Motor neuron (in vitro differentiated cells): Measurements from ENCODE around the gene ADARB1. TPM values are rescaled to one million over a fixed set of nuclear protein-coding genes. Genes with fewer than 3 reads are reported as not detected.
A peak's percentile ranks its signal among the peaks of the same experiment; 100 is the strongest.
"Not testable (repeated sequence)": the region's sequence is repeated elsewhere in the genome, so short reads cannot be mapped to it uniquely, and the experiment has no call there.

Source experiments
- ATAC-seq, 8 experiments: fragments of 200-7000 bp; cut with Tn5 transposase; replicated peaks in 6 of 8; 2 replicates each; pipeline ENCODE4 v1.8.0; 2021; ENCODE audit warnings: mild to moderate bottlenecking in 8 of 8, moderate library complexity in 8 of 8
- H3K27ac ChIP-seq, 2 donors: fragments of 250-450 bp; sonication (Bioruptor Pico); 2 replicates each; pipeline ENCODE4 v1.9.0; 2021; ENCODE audit warnings: antibody characterized with exemption in 2 of 2, mild to moderate bottlenecking in 2 of 2, moderate library complexity in 1 of 2
- H3K4me1 ChIP-seq, 2 donors: fragments of 250-450 bp; sonication (Bioruptor Pico); replicated peaks in 1 of 2; 2 replicates each; pipeline ENCODE4 v1.6.1; 2021; ENCODE audit warnings: antibody characterized with exemption in 2 of 2, mild to moderate bottlenecking in 2 of 2, moderate library complexity in 1 of 2
- H3K4me3 ChIP-seq, 5 donors: fragments of 250-450 bp; sonication (Bioruptor Pico); 2 replicates each; pipeline ENCODE4 v1.9.0; 2021; ENCODE audit warnings: antibody characterized with exemption in 5 of 5, mild to moderate bottlenecking in 5 of 5, moderate library complexity in 4 of 5
- WGBS, 10 experiments: fragments of 450-650 bp; shearing (Covaris generic); methylation state at CpG; one replicate each; pipeline ENCODE4 v1.0.0; 2022; 5-methylcytosine and 5-hydroxymethylcytosine counted together
- in situ Hi-C, 9 experiments: fragments of 400-800 bp; cut with MboI; loops; one replicate each; pipeline ENCODE4 v1.15.0; 2021; ENCODE audit warnings: low sequenced_read_pairs in 9 of 9, low pct_unique_long_range_greater_than_20kb in 2 of 9; ENCODE audit not compliant: unreplicated experiment in 9 of 9
- total RNA-seq, 8 experiments: library from RNA; unstranded; fragments of 300-600 nt; gene quantifications; 2 replicates each; pipeline versions ENCODE4 v1.2.3 to v1.2.4, GENCODE V29; 2022

The ADARB1 gene
- total RNA-seq, 8 experiments from 2014 or later = 3.7 to 18.4 (median 8.2) TPM

- 20 to 90% (median 78%) methylated on average over 1 to 3 of the region's 3 CpGs; no CpG with 5 or more reads in 4 of the 10 experiments for WGBS, 10 experiments
- Histone ChIP-seq H3K27ac (no peak overlapping the region), H3K4me3 (no peak overlapping the region), H3K4me1 (peaks cover 10 to 21% of the 10 kb centered on the region in 2 donors)
- ATAC-seq = peak in 2 of 8 experiments; percentile 14 to 19
- in situ Hi-C loops = loop anchor here in 6 of 9 experiments (10.0 to 25.0 kb wide), 4 partner anchors 173 to 302 kb away; partner anchors contain the start of gene SLX9 (in 3 of the 6)
Measured at GRCh38 chr21:45135122-45135521, 60.7 kb downstream of the ADARB1 start.

GRCh38 chr21:45135868-45136267, 61.5 kb downstream of the ADARB1 start:
- H3K4me1 ChIP-seq = peaks cover 10 to 17% of the 10 kb centered on the region in 2 donors
- H3K27ac ChIP-seq = no peak overlapping the region
- ATAC-seq = peak in 4 of 8 experiments; percentile 3 to 21 (median 14)
- in situ Hi-C loops = loop anchor here in 6 of 9 experiments (10.0 to 25.0 kb wide), 4 partner anchors 174 to 301 kb away; partner anchors contain the start of gene SLX9 (in 3 of the 6)
- H3K4me3 ChIP-seq = no peak overlapping the region
- WGBS, 10 experiments = 17 to 93% methylated on average over 1 to 2 of the region's 9 CpGs; no CpG with 5 or more reads in 8 of the 10 experiments

- in situ Hi-C loops = loop anchor here in 6 of 9 experiments (10.0 to 25.0 kb wide), 4 partner anchors 174 to 301 kb away; partner anchors contain the start of gene SLX9 (in 3 of the 6)
- WGBS, 10 experiments = 78 to 100% (median 90%) methylated on average over 1 to 4 of the region's 8 CpGs; no CpG with 5 or more reads in 6 of the 10 experiments
- no peak overlapping the region for H3K27ac ChIP-seq
- peaks cover 10 to 17% of the 10 kb centered on the region in 2 donors for H3K4me1 ChIP-seq
- no peak for ATAC-seq
- H3K4me3 ChIP-seq = no peak overlapping the region
Measured at GRCh38 chr21:45136500-45136899, 62.1 kb downstream of the ADARB1 start.

DNA sequence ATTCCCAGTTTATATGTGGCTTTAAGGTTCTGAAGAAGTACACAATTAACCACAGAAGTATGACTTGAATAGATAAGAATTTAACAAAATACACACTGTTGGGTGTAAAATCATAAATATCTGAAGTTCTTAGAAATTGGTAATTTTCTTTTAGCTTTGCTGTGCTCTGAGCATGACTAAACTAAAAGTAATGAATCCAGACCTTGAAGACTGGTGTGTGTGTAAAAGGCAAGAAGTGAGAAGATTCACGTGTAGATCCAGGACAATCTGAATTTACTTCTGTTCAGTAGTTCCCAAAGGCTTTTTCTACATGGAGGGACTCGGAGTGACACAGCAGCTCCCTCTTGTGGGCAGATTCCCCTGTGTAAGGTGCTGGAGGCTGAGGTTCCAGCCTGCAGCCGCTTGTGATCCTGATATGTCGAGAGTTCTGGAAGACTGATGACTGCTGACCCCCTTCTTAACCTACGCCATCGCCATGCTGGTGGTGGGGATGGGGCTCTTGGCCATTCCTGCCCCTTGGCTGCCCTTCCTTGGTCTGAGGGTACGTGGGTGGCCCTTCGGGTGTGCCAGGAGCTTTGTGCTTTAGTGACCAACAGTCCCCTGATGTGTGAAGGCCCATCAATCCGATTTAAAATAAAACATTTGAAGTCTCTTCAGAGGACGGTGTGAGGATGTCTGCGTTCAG, 62.7 kb downstream of the ADARB1 start:
- in situ Hi-C loops = loop anchor here in 6 of 9 experiments (10.0 to 25.0 kb wide), 4 partner anchors 175 to 300 kb away; partner anchors contain the start of gene SLX9 (in 3 of the 6)
- Histone ChIP-seq H3K4me3 (no peak overlapping the region), H3K27ac (peak overlapping the region in 1 of 2 donors; percentile 40), H3K4me1 (peaks cover 10 to 17% of the 10 kb centered on the region in 2 donors)
- 0 to 75% (median 29%) methylated on average over 1 to 6 of the region's 11 CpGs; no CpG with 5 or more reads in 4 of the 10 experiments for WGBS, 10 experiments
- peak; percentile 55 to 73 (median 66) for ATAC-seq

DNA sequence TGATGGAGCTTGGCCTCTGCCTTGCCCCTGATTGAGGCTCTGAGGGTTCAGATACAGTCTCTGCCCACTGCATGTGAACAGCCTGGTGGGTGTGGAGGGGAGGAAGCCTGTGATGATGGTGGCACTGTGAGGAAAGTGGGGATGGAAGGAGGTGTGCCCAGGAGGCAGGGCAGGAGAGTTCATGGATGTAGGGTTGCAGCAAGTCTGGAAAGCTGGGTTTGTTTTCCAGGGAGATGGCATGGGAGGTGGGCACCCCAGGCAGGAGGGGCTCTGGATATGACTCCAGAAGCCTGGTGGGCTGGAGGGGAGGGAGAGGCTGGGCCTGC, 63.2 kb downstream of the ADARB1 start:
- no peak for ATAC-seq
- H3K27ac ChIP-seq = no peak overlapping the region
- in situ Hi-C loops = loop anchor here in 6 of 9 experiments (10.0 to 25.0 kb wide), 4 partner anchors 175 to 300 kb away; partner anchors contain the start of gene SLX9 (in 3 of the 6)
- H3K4me1 ChIP-seq = peaks cover 10 to 17% of the 10 kb centered on the region in 2 donors
- H3K4me3 ChIP-seq = no peak overlapping the region

- peak; percentile 7 to 71 (median 17) for ATAC-seq
- Histone ChIP-seq H3K4me3 (no peak overlapping the region), H3K27ac (peak overlapping the region in 1 of 2 donors; percentile 24), H3K4me1 (peaks cover 10 to 17% of the 10 kb centered on the region in 2 donors)
- in situ Hi-C loops = loop anchor here in 6 of 9 experiments (10.0 to 25.0 kb wide), 4 partner anchors 176 to 299 kb away; partner anchors contain the start of gene SLX9 (in 3 of the 6)
- WGBS, 10 experiments = 33 to 93% (median 66%) methylated on average over 1 to 9 of the region's 12 CpGs
Measured at GRCh38 chr21:45138199-45139002, 64.0 kb downstream of the ADARB1 start.

DNA sequence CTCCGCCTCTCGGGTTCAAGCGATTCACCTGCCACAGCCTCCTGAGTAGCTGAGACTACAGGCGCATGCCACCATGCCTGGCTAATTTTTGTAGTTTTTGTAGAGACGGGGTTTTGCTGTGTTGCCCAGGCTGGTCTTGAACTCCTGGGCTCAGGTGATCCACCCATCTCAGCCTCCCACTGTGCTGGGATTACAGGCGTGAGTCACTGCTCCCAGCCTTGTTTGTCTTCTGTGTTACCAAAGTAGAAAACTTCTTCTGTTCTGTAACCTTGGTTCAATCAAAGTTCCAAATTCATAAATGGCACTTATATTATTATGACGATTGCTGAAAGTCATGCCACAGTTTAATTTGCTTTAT, 64.6 kb downstream of the ADARB1 start:
- H3K27ac ChIP-seq, ATAC-seq, H3K4me3 ChIP-seq: not testable (repeated sequence)
- in situ Hi-C loops = loop anchor here in 6 of 9 experiments (10.0 to 25.0 kb wide), 4 partner anchors 177 to 298 kb away; partner anchors contain the start of gene SLX9 (in 3 of the 6)
- H3K4me1 ChIP-seq = peaks cover 10 to 17% of the 10 kb centered on the region in 2 donors
- 86 to 100% (median 98%) methylated on average over 1 to 4 of the region's 7 CpGs for WGBS, 10 experiments

GRCh38 chr21:45139473-45139872, 65.1 kb downstream of the ADARB1 start:
- in situ Hi-C loops = loop anchor here in 6 of 9 experiments (10.0 to 25.0 kb wide), 4 partner anchors 177 to 298 kb away; partner anchors contain the start of gene SLX9 (in 3 of the 6)
- H3K27ac ChIP-seq = no peak overlapping the region
- H3K4me3 ChIP-seq = no peak overlapping the region
- WGBS, 10 experiments = 86 to 100% (median 98%) methylated on average over 1 to 13 of the region's 13 CpGs
- ATAC-seq = no peak
- H3K4me1 ChIP-seq = peaks cover 10 to 17% of the 10 kb centered on the region in 2 donors

DNA sequence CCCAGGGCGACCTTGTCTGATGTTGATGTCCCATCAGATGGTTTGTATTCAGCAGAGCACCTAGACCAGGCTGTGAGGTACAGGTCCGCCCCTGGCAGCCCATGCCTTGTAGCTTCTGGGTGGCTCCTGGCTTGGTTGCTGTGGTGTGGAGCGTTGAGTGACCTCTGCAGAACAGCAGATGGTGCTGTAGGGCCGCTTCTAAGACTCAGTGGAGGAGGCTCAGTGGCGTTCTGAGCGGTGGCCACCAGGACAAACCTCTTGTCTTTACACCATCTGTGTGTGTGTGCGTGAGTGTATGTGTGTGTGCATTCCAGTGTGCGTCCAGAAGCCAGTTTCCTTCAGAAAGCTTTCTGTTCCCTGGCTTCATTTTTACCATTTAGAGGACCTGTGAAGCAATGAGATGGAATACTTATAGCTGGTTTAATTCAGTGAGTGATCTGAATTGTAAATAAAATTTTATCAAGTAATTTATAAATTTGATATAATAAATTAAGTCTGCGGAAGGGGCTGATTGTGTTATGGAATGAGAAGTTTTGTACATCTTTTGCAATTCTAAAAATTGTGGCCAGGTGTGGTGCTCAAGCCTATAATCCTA, 66.1 kb downstream of the ADARB1 start:
- 12 to 60% (median 25%) methylated on average over 1 to 7 of the region's 9 CpGs for WGBS, 10 experiments
- no peak overlapping the region for H3K4me3 ChIP-seq
- H3K4me1 ChIP-seq = peaks cover 10 to 17% of the 10 kb centered on the region in 2 donors
- in situ Hi-C loops = loop anchor here in 5 of 9 experiments (25.0 kb wide), 3 partner anchors 178 to 297 kb away; partner anchors contain the start of gene SLX9 (in 2 of the 5)
- no peak overlapping the region for H3K27ac ChIP-seq
- ATAC-seq = peak; percentile 84 to 97 (median 90)

DNA sequence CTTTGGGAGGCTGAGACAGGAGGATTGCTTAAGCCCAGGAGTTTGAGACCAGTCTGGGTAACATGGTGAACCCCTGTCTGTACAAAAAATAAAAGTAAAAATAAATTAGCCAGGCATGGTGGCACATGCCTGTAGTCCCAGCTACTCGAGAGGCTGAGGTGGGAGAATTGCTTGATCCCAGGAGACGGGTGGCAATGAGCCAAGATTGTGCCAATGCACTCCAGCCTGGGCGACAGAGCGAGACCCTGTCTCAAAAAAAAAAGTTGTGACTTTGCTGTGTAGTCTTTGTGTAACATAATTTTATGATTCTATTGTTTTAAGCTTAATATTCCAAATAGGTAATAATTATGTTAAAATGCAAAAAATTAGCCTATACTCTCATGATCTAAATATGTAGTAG, 66.6 kb downstream of the ADARB1 start:
- ATAC-seq, H3K4me3 ChIP-seq, H3K27ac ChIP-seq: not testable (repeated sequence)
- in situ Hi-C loops = loop anchor here in 5 of 9 experiments (25.0 kb wide), 3 partner anchors 179 to 296 kb away; partner anchors contain the start of gene SLX9 (in 2 of the 5)
- H3K4me1 ChIP-seq = peaks cover 10 to 17% of the 10 kb centered on the region in 2 donors
- 63 to 100% (median 100%) methylated on average over 1 to 3 of the region's 4 CpGs; no CpG with 5 or more reads in 2 of the 10 experiments for WGBS, 10 experiments

DNA sequence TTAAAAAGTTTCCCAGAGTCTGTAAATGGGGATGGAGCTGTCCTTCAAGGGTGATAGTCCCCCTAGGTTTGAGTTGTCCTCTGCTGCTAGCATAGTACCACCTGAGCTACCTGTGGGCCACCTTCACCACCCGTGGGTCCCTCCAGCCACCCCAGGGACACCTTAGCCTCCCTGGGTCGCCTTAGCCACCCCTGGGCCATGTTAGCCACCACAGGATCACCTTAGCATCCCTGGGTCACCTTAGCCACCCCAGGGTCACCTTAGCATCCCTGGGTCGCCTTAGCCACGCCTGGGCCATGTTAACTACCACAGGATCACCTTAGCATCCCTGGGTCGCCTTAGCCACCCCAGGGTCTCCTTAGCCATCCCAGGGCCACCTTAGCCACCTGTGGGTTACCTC, 67.1 kb downstream of the ADARB1 start:
- peaks cover 10 to 17% of the 10 kb centered on the region in 2 donors for H3K4me1 ChIP-seq
- no peak for ATAC-seq
- H3K4me3 ChIP-seq = no peak overlapping the region
- no peak overlapping the region for H3K27ac ChIP-seq
- 64 to 93% (median 81%) methylated on average over 1 to 3 of the region's 5 CpGs; no CpG with 5 or more reads in 4 of the 10 experiments for WGBS, 10 experiments
- in situ Hi-C loops = loop anchor here in 5 of 9 experiments (25.0 kb wide), 3 partner anchors 179 to 296 kb away; partner anchors contain the start of gene SLX9 (in 2 of the 5)
